HepG2 (cell line): Measurements from ENCODE around the gene FBXO44. TPM values are rescaled to one million over a fixed set of nuclear protein-coding genes. Genes with fewer than 3 reads are reported as not detected.

Source experiments
- ATAC-seq: fragments of 200-7000 bp; cut with Tn5 transposase; 3 replicates; pipeline ENCODE4 v1.9.1; 2020; ENCODE audit warnings: mild to moderate bottlenecking, moderate library complexity
- BruUV-seq: library from RNA; stranded (reverse); fragments of 400-500 nt; replicated peaks from 2 replicates; lab custom pipeline; 2021; lab: Mats Ljungman, UMichigan
- CTCF ChIA-PET: fragments of 300-600 bp; formaldehyde crosslinking; extraction: SDS; loops from one replicate; lab custom pipeline; 2021; ENCODE audit warnings: low total read pairs, inconsistent platforms, low intra/inter-chr PET ratio; lab: Yijun Ruan, JAX
- POLR2A ChIA-PET: fragments of 350-600 bp; sonication (Branson Sonifier 250); formaldehyde crosslinking; loops from one replicate; lab custom pipeline; 2020; ENCODE audit warnings: antibody characterized with exemption, inconsistent platforms; lab: Yijun Ruan, JAX
- DNase-seq: peaks from one replicate; pipeline ENCODE4 v3.0.0-alpha.2; 2015; ENCODE audit warnings: low spot score
- FAIRE-seq: peaks from 3 replicates; lab custom pipeline; 2011; peaks lifted over from hg19 to GRCh38; lab: Jason Lieb, UNC
- H2AFZ ChIP-seq: one replicate; pipeline ENCODE4 v1.6.1; 2011; ENCODE audit warnings: low read length, inconsistent platforms
- H3K27ac ChIP-seq: fragments of 300-600 bp; 3 replicates; pipeline ENCODE4 v1.8.0; 2011; ENCODE audit warnings: mixed run types, mild to moderate bottlenecking, mixed read lengths, low read length, inconsistent platforms; ENCODE audit not compliant: insufficient read depth; ENCODE audit errors: extremely low read length
- H3K27me3 ChIP-seq, 2 experiments: fragments of 200-600 bp in 1 of 2; 2 replicates in 1 of 2; 3 replicates in 1 of 2; pipeline versions ENCODE4 v1.6.0 to v1.8.0; 2011; ENCODE audit warnings: low read length in 2 of 2, mild to moderate bottlenecking in 2 of 2, moderate library complexity in 2 of 2, inconsistent platforms in 1 of 2; ENCODE audit not compliant: insufficient read depth in 2 of 2, control insufficient read depth in 1 of 2
- H3K36me3 ChIP-seq, 2 experiments: fragments of 200-600 bp in 1 of 2; replicated peaks in 1 of 2; 2 replicates in 1 of 2; 3 replicates in 1 of 2; pipeline versions ENCODE4 v1.5.1 to v1.8.0; 2011; ENCODE audit warnings: low read length in 2 of 2, inconsistent platforms in 1 of 2; ENCODE audit not compliant: insufficient read depth in 2 of 2, control insufficient read depth in 1 of 2
- H3K4me1 ChIP-seq: 2 replicates; pipeline ENCODE4 v1.5.1; 2012; ENCODE audit warnings: low read length, inconsistent platforms; ENCODE audit not compliant: insufficient read depth
- H3K4me2 ChIP-seq: 2 replicates; pipeline ENCODE4 v1.6.0; 2011; ENCODE audit warnings: low read depth, low read length, inconsistent platforms
- H3K4me3 ChIP-seq, 3 experiments: fragments of 200-600 bp in 1 of 3; sonication (generic), shearing (Covaris generic) in 1 of 3; replicated peaks in 1 of 3; 2 replicates each; pipeline ENCODE4 v1.5.1; 2011 to 2016; ENCODE audit warnings: low read length in 3 of 3, inconsistent platforms in 2 of 3, low read depth in 2 of 3, mild to moderate bottlenecking in 2 of 3, control low read depth in 1 of 3, mixed read lengths in 1 of 3; ENCODE audit not compliant: insufficient read depth in 1 of 3
- H3K79me2 ChIP-seq: one replicate; pipeline ENCODE4 v1.6.1; 2011; ENCODE audit warnings: low read length, inconsistent platforms; ENCODE audit not compliant: insufficient read depth
- H3K9ac ChIP-seq: 2 replicates; pipeline ENCODE4 v1.6.0; 2011; ENCODE audit warnings: mild to moderate bottlenecking, low read depth, low read length, inconsistent platforms; ENCODE audit not compliant: insufficient read depth
- H3K9me3 ChIP-seq: 2 replicates; pipeline ENCODE4 v1.5.1; 2012; ENCODE audit warnings: mild to moderate bottlenecking, low read length
- H4K20me1 ChIP-seq: 2 replicates; pipeline ENCODE4 v1.6.0; 2011; ENCODE audit warnings: inconsistent platforms, mild to moderate bottlenecking, low read length, moderate library complexity; ENCODE audit not compliant: insufficient read depth
- CENPX ChIP-seq: sonication (generic); formaldehyde crosslinking; IDR thresholded peaks from 2 replicates; pipeline ENCODE4 v1.9.0; 2021; ENCODE audit warnings: mild to moderate bottlenecking, missing genetic modification reagents, moderate library complexity
- CHD2 ChIP-seq: IDR thresholded peaks from 2 replicates; pipeline ENCODE4 v1.6.1; 2011; ENCODE audit warnings: low read depth, low read length, improper control_type of control experiment
- EHMT2 ChIP-seq: fragments of 200-600 bp; sonication (generic); IDR thresholded peaks from 2 replicates; pipeline ENCODE4 v1.7.0; 2017; ENCODE audit warnings: antibody characterized with exemption, low read depth, low read length, borderline replicate concordance
- IKZF1 ChIP-seq: fragments of 450-650 bp; IDR thresholded peaks from 2 replicates; pipeline ENCODE4 v1.7.1; 2016
- KDM6A ChIP-seq: IDR thresholded peaks from 2 replicates; pipeline ENCODE4 v1.6.1; 2016; ENCODE audit warnings: low read depth
- KMT2B ChIP-seq: IDR thresholded peaks from 2 replicates; pipeline ENCODE4 v1.6.1; 2016; ENCODE audit warnings: missing genetic modification reagents, missing compliant biosample characterization
- MAZ ChIP-seq, 2 experiments: sonication (generic) in 1 of 2; formaldehyde crosslinking in 1 of 2; IDR thresholded peaks; 2 replicates each; pipeline versions ENCODE4 v1.5.0 to v1.6.1; 2012 to 2020; ENCODE audit warnings: low read depth in 2 of 2, mild to moderate bottlenecking in 2 of 2, borderline replicate concordance in 1 of 2, improper control_type of control experiment in 1 of 2, low read length in 1 of 2, missing genetic modification reagents in 1 of 2, moderate library complexity in 1 of 2
- SRSF4 ChIP-seq: fragments of 200-400 bp; formaldehyde crosslinking; IDR thresholded peaks from one replicate; pipeline ENCODE4 v1.6.1; 2018; ENCODE audit warnings: mild to moderate bottlenecking, low read depth, low read length, moderate library complexity; ENCODE audit not compliant: poor library complexity, severe bottlenecking
- TGIF2 ChIP-seq: IDR thresholded peaks from 2 replicates; pipeline ENCODE4 v1.6.1; 2016; ENCODE audit warnings: control low read depth, missing compliant biosample characterization
- TIGD3 ChIP-seq: sonication (generic); formaldehyde crosslinking; IDR thresholded peaks from 2 replicates; pipeline ENCODE4 v1.5.1; 2020; ENCODE audit warnings: mild to moderate bottlenecking, missing genetic modification reagents, borderline replicate concordance
- ZNF10 ChIP-seq: sonication (generic); formaldehyde crosslinking; IDR thresholded peaks from 2 replicates; pipeline ENCODE4 v1.4.0; 2020; ENCODE audit warnings: mild to moderate bottlenecking, low read depth, missing genetic modification reagents, borderline replicate concordance
- ZNF296 ChIP-seq: sonication (generic); formaldehyde crosslinking; conservative IDR thresholded peaks from 2 replicates; pipeline ENCODE4 v1.5.0; 2020; ENCODE audit warnings: mild to moderate bottlenecking, missing genetic modification reagents
- ZNF713 ChIP-seq: sonication (generic); formaldehyde crosslinking; IDR thresholded peaks from 2 replicates; pipeline ENCODE4 v1.4.0; 2020; ENCODE audit warnings: mild to moderate bottlenecking, missing genetic modification reagents
- ZSCAN9 ChIP-seq: IDR thresholded peaks from 2 replicates; pipeline ENCODE4 v1.6.1; 2016; ENCODE audit warnings: borderline replicate concordance
- WGBS: methylation state at CpG from one replicate; pipeline ENCODE4 v1.1.6; 2017; ENCODE audit warnings: low lambda C conversion rate; 5-methylcytosine and 5-hydroxymethylcytosine counted together
- in situ Hi-C: cut with HindIII; loops from 2 replicates; pipeline ENCODE4 v1.10.0; 2017; ENCODE audit warnings: low pct_unique_long_range_greater_than_20kb; ENCODE audit not compliant: extremely low pct_ligation_motif_present
- intact Hi-C: fragments of 100-400 bp; cut with micrococcal nuclease; formaldehyde crosslinking; loops from one replicate; pipeline ENCODE4 v1.10.0; 2022; ENCODE audit not compliant: unreplicated experiment
- polyA plus RNA-seq, 8 experiments: library from polyadenylated mRNA; depleted of rRNA in 3 of 8; stranded (reverse) in 7 of 8; unstranded in 1 of 8; fragments of >200 nt; fragmentation: Illumina TruSeq in 4 of 8; extraction: Trizol in 4 of 8; gene quantifications; 2 replicates each; pipeline versions ENCODE4 v1.2.1 to v1.2.3, GENCODE V29; 2011 to 2016; ENCODE audit warnings: low read depth in 4 of 8, missing spikeins in 1 of 8, mixed read lengths in 1 of 8; ENCODE audit not compliant: insufficient read depth in 1 of 8
- total RNA-seq, 5 experiments: library from RNA; depleted of rRNA; stranded (reverse); fragments of >200 nt; fragmentation: Illumina TruSeq; extraction: Trizol; gene quantifications; 2 replicates each; pipeline ENCODE4 v1.2.3, GENCODE V29; 2016; ENCODE audit warnings: low read depth in 1 of 5

Gene FBXO44
- total and polyA plus RNA-seq, 2 of the 13 experiments (the other 11 are each of a cell fraction or from before 2014, with no cell fraction given), result 22.4 to 27.9 TPM

GRCh38 chr1:11626551-11626950 lies 28.1 kb upstream of the FBXO44 start:
- CTCF ChIA-PET, result no interaction called here
- DNase-seq, result no peak
- FAIRE-seq, result no peak
- peaks cover 3 to 36% of the 10 kb centered on the region in 2 experiments; a peak in 4 of 5 replicates for H3K27me3 ChIP-seq
- H3K36me3 ChIP-seq, result no peaks in the 10 kb centered on the region
- no peak for ATAC-seq
- H4K20me1 ChIP-seq, result no peaks in the 10 kb centered on the region
- no peaks in the 10 kb centered on the region for H3K79me2 ChIP-seq
- TF ChIP-seq KDM6A (no peak), SRSF4 (no peak), TIGD3 (CRISPR knock-in tag) (no peak), EHMT2 (no peak), MAZ (IDR thresholded peaks at IDR 0.05; ENCODE audit: borderline replicate concordance, low read depth, low read length) (no peak), MAZ (CRISPR knock-in tag; IDR thresholded peaks at IDR 0.05; ENCODE audit: low read depth) (no peak), ZNF10 (CRISPR knock-in tag) (no peak), ZSCAN9 (no peak), KMT2B (CRISPR knock-in tag) (no peak), ZNF296 (CRISPR knock-in tag) (no peak), IKZF1 (no peak), TGIF2 (CRISPR knock-in tag) (no peak), CENPX (CRISPR knock-in tag) (no peak), CHD2 (no peak), ZNF713 (no peak)
- no peak overlapping the region for H3K4me2 ChIP-seq
- in situ Hi-C loops, result loop anchor here (25.0 kb wide), 1 partner anchor 589 kb away; the partner anchor contains the start of gene MASP2
- intact Hi-C loops, result no loop called here
- H3K9me3 ChIP-seq, result no peaks in the 10 kb centered on the region
- H3K4me1 ChIP-seq, result no peaks in the 10 kb centered on the region
- 1% methylated on average over 3 of the region's 3 CpGs for WGBS
- POLR2A ChIA-PET, result no interaction called here
- no peak overlapping the region for H2AFZ ChIP-seq
- H3K4me3 ChIP-seq, result no peak overlapping the region
- H3K27ac ChIP-seq, result no peak overlapping the region
- no peak overlapping the region for H3K9ac ChIP-seq
- no TSS peak for BruUV-seq
